Spleen (tissue), 7 donors: ENCODE data around the gene ANKRD13A.

Experiments
- CTCF ChIP-seq, 11 experiments: fragments of 200-600 bp in 7 of 11; fragments of 450-650 bp in 4 of 11; sonication (generic) in 4 of 11; IDR thresholded peaks in 8 of 11; conservative IDR thresholded peaks in 3 of 11; 1 replicate in 7 of 11; 2 replicates in 4 of 11; pipeline versions ENCODE4 v1.4.0 to v1.8.0; 2016 to 2021; ENCODE audit warnings: antibody characterized with exemption in 11 of 11, inconsistent platforms in 4 of 11, mild to moderate bottlenecking in 1 of 11
- POLR2A ChIP-seq, 3 donors: fragments of 450-650 bp; IDR thresholded peaks; one replicate each; pipeline ENCODE4 v1.5.1; 2017; ENCODE audit warnings: antibody characterized with exemption in 3 of 3, mild to moderate bottlenecking in 1 of 3
- POLR2AphosphoS5 ChIP-seq, 3 donors: sonication (generic); formaldehyde crosslinking; IDR thresholded peaks; one replicate each; pipeline ENCODE4 v1.5.1; 2017; ENCODE audit warnings: antibody characterized with exemption in 3 of 3
- donor health status: DM: no; HTN: no; CAD: no; lungs with moderate emphysema.
- donor health status: DM: no; HTN: no; CAD: no.
- donor health status: DM: no; HTN: no; CAD: no.

- TF ChIP-seq POLR2A (IDR thresholded peaks at IDR 0.05), result no peak
- no peak for TF ChIP-seq CTCF (IDR thresholded peaks at IDR 0.05 in 8 of 11, conservative IDR thresholded peaks at IDR 0.05 in 3 of 11)
- no peak for TF ChIP-seq POLR2AphosphoS5 (IDR thresholded peaks at IDR 0.05)
Measured at GRCh38 chr12:110050927-110051326, 51.7 kb downstream of the ANKRD13A start.
